ENCODE measurements around the gene LTO1. TPM values are rescaled to one million over a fixed set of nuclear protein-coding genes. Genes with fewer than 3 reads are reported as not detected.

The LTO1 gene
- total RNA-seq (2014; rRNA removed; shearing (Covaris generic)) (12.9 and 20.1 TPM in 2 replicates), polyA plus RNA-seq (2016; fragmentation: Nextera tagmentation; extraction: Ambion mirVana) (23.2 and 23.3 TPM in 2 replicates)
- long read RNA-seq, partial matches to known transcripts: 0 of 15 reads
- long read RNA-seq, other reads (novel, unspliced or antisense): 11 of 15 reads

- Mint-ChIP-seq H3K27me3 (ENCODE audit: insufficient read depth, low read depth, poor library complexity) (peaks cover 6% of the 10 kb centered on the region), H3K4me3 (peak within 1 kb of the TSS; percentile 91), H3K36me3 (ENCODE audit: low read depth) (peaks cover 22% of the 10 kb centered on the region), H3K9me3 (no peaks in the 10 kb centered on the region), H3K27ac (peak within 1 kb of the TSS; percentile 72; the same call in 1 of the 2 replicates), H3K4me1 (peaks cover 9% of the 10 kb centered on the region; the same call in 2 of the 3 replicates)
- peak within 1 kb of the TSS; percentile 83 for H2AFZ ChIP-seq
- DNase-seq (ENCODE audit: low spot score) (peak; percentile 95), ATAC-seq (peak; percentile 92)
- no peaks in the 10 kb centered on the region for H3K27me3 ChIP-seq (ENCODE audit: insufficient read depth)
- peaks cover 4% of the 10 kb centered on the region; the same call in 1 of the 2 replicates for H4K20me1 ChIP-seq (replicated peaks; ENCODE audit: insufficient read depth)
- peaks cover 6% of the 10 kb centered on the region for H3K4me1 ChIP-seq (ENCODE audit: insufficient read depth)
- no peak within 1 kb of the TSS for H3K27ac ChIP-seq (ENCODE audit: low read depth)
- peak within 1 kb of the TSS; percentile 99 for H3K4me2 ChIP-seq
- H3K79me2 ChIP-seq (replicated peaks; ENCODE audit: insufficient read depth): peaks cover 27% of the 10 kb centered on the region
- no peaks in the 10 kb centered on the region for H3K9me2 ChIP-seq (ENCODE audit: insufficient read depth)
- peaks cover 13% of the 10 kb centered on the region; the same call in 1 of the 2 replicates for H3F3A ChIP-seq (replicated peaks; ENCODE audit: low read depth)
- peak within 1 kb of the TSS; percentile 92 for H3K4me3 ChIP-seq
- TF ChIP-seq ZNF114 (CRISPR knock-in tag; IDR thresholded peaks at IDR 0.05) (no peak), ZNF331 (CRISPR knock-in tag; IDR thresholded peaks at IDR 0.05; ENCODE audit: low read depth) (no peak), ETS1 (IDR thresholded peaks at IDR 0.05) (peak; percentile 79), POLR2AphosphoS5 (IDR thresholded peaks at IDR 0.05; ENCODE audit: low read depth) (peak; percentile 84)
- H3K36me3 ChIP-seq (ENCODE audit: insufficient read depth): no peaks in the 10 kb centered on the region; the same call in 1 of the 2 replicates
These were observed at the start of gene LTO1 for GRCh38 chr11:69674886-69675714. LTO1 (minus strand) TSS chr11:69675353; CDS start chr11:69675239, 114 bp downstream.

- no peak overlapping the region for H3K27ac Mint-ChIP-seq
- H3F3A ChIP-seq (replicated peaks; ENCODE audit: low read depth): no peaks in the 10 kb centered on the region
- no peaks in the 10 kb centered on the region for H3K9me3 Mint-ChIP-seq
- peak; percentile 59 for DNase-seq (ENCODE audit: low spot score)
- H3K36me3 Mint-ChIP-seq (ENCODE audit: low read depth): no peaks in the 10 kb centered on the region
- H3K27ac ChIP-seq (ENCODE audit: low read depth): no peak overlapping the region
- TF ChIP-seq STAT1 (IDR thresholded peaks at IDR 0.05; ENCODE audit: unreplicated experiment): no peak
- TF ChIP-seq ZNF462 (CRISPR knock-in tag; IDR thresholded peaks at IDR 0.05): no peak
- peak; percentile 63 to 74 for TF ChIP-seq CTCF (conservative IDR thresholded peaks at IDR 0.05; ENCODE audit: low read depth in 2 of 2)
- no peaks in the 10 kb centered on the region for H4K20me1 ChIP-seq (replicated peaks; ENCODE audit: insufficient read depth)
- no peak overlapping the region for H3K4me3 ChIP-seq
- no peak overlapping the region for H2AFZ ChIP-seq
- ATAC-seq: peak; percentile 57
- peaks cover 13% of the 10 kb centered on the region for H3K4me1 Mint-ChIP-seq
- H3K27me3 ChIP-seq (ENCODE audit: insufficient read depth): no peaks in the 10 kb centered on the region
- peaks cover 15% of the 10 kb centered on the region for H3K27me3 Mint-ChIP-seq (ENCODE audit: insufficient read depth, low read depth, poor library complexity)
- no peak overlapping the region for H3K4me2 ChIP-seq
- no peak overlapping the region for H3K4me3 Mint-ChIP-seq
- no peaks in the 10 kb centered on the region for H3K9me2 ChIP-seq (ENCODE audit: insufficient read depth)
- no peaks in the 10 kb centered on the region for H3K36me3 ChIP-seq (ENCODE audit: insufficient read depth)
- H3K79me2 ChIP-seq (replicated peaks; ENCODE audit: insufficient read depth): no peaks in the 10 kb centered on the region
- peaks cover 4% of the 10 kb centered on the region; the same call in 1 of the 2 replicates for H3K4me1 ChIP-seq (ENCODE audit: insufficient read depth)
These were observed 46.6 kb upstream of the LTO1 start for GRCh38 chr11:69721745-69722144.

Data from GM23338 (cell line).